Raji (cell line): ENCODE results near the gene XPNPEP2.
A peak's percentile ranks its signal among the peaks of the same experiment; 100 is the strongest.

Experiments
- POLR2A ChIP-seq: IDR thresholded peaks from 2 replicates; pipeline ENCODE4 v1.6.1; 2011; ENCODE audit warnings: low read depth, low read length, control low read depth; ENCODE audit not compliant: insufficient read depth

The XPNPEP2 gene

GRCh38 chrX:129779086-129779672, 40.4 kb downstream of the XPNPEP2 start:
- no peak for TF ChIP-seq POLR2A

- peak; percentile 84 for TF ChIP-seq POLR2A
Measured at GRCh38 chrX:129779747-129780146, 41.0 kb downstream of the XPNPEP2 start, which contains the start of gene SASH3. TSS of gene SASH3 (plus strand) at chrX:129779949. CDS start at chrX:129780098, 149 bp downstream.

- peak; percentile 26; the same call in 1 of the 2 replicates for TF ChIP-seq POLR2A
Measured at GRCh38 chrX:129780441-129781105, 41.8 kb downstream of the XPNPEP2 start.

GRCh38 chrX:129781134-129781672, 42.4 kb downstream of the XPNPEP2 start:
- peak; percentile 69 for TF ChIP-seq POLR2A

GRCh38 chrX:129781680-129782495, 43.1 kb downstream of the XPNPEP2 start:
- TF ChIP-seq POLR2A: no peak

GRCh38 chrX:129782706-129783105, 43.9 kb downstream of the XPNPEP2 start:
- no peak for TF ChIP-seq POLR2A

GRCh38 chrX:129783291-129783713, 44.5 kb downstream of the XPNPEP2 start:
- TF ChIP-seq POLR2A: no peak

GRCh38 chrX:129784371-129784770, 45.6 kb downstream of the XPNPEP2 start:
- no peak for TF ChIP-seq POLR2A

- TF ChIP-seq POLR2A: no peak
Measured at GRCh38 chrX:129785160-129785947, 46.6 kb downstream of the XPNPEP2 start.

GRCh38 chrX:129786210-129786651, 47.5 kb downstream of the XPNPEP2 start:
- TF ChIP-seq POLR2A: no peak

- TF ChIP-seq POLR2A: no peak
Measured at GRCh38 chrX:129787336-129788055, 48.7 kb downstream of the XPNPEP2 start.

GRCh38 chrX:129788527-129788926, 49.7 kb downstream of the XPNPEP2 start:
- TF ChIP-seq POLR2A: no peak

GRCh38 chrX:129790146-129790545, 51.4 kb downstream of the XPNPEP2 start:
- TF ChIP-seq POLR2A: no peak

- TF ChIP-seq POLR2A: no peak
Measured at GRCh38 chrX:129790808-129791207, 52.0 kb downstream of the XPNPEP2 start.
